Activated T-helper 17 cell treated with anti-CD3 and anti-CD28 coated beads, Interleukin-2, amount 50 U/mL, for 72 hours (primary cell): Measurements from ENCODE around the gene CISH. TPM values are rescaled to one million over a fixed set of nuclear protein-coding genes. Genes with fewer than 3 reads are reported as not detected.

Experiments
- ATAC-seq: fragments of 150-1000 bp; cut with Tn5 transposase; replicated peaks from 2 replicates; pipeline ENCODE4 v1.10.0; 2021; ENCODE audit warnings: mild to moderate bottlenecking, moderate library complexity
- H3K27ac Mint-ChIP-seq: one replicate; pipeline ENCODE4 v1.8.0; 2022; ENCODE audit warnings: mixed read lengths
- H3K27me3 Mint-ChIP-seq: one replicate; pipeline ENCODE4 v1.8.0; 2022; ENCODE audit warnings: mixed read lengths
- H3K36me3 Mint-ChIP-seq: one replicate; pipeline ENCODE4 v1.8.0; 2022; ENCODE audit warnings: low read depth, mild to moderate bottlenecking, mixed read lengths
- H3K4me1 Mint-ChIP-seq: one replicate; pipeline ENCODE4 v1.8.0; 2022; ENCODE audit warnings: mixed read lengths
- H3K4me3 Mint-ChIP-seq: one replicate; pipeline ENCODE4 v1.8.0; 2022; ENCODE audit warnings: mild to moderate bottlenecking, mixed read lengths
- H3K9me3 Mint-ChIP-seq: one replicate; pipeline ENCODE4 v1.8.0; 2022; ENCODE audit warnings: mixed read lengths
- total RNA-seq, 2 donors: library from RNA; stranded (reverse); gene quantifications; one replicate each; pipeline ENCODE4 v1.2.3, GENCODE V29; 2022

Gene CISH
- total RNA-seq, 2 donors from 2014 or later: 204 to 327 TPM

GRCh38 chr3:50627407-50628051 lies 16.0 kb upstream of the CISH start:
- Mint-ChIP-seq H3K27ac (peak overlapping the region; percentile 89), H3K27me3 (no peaks in the 10 kb centered on the region), H3K36me3 (peaks cover 91% of the 10 kb centered on the region), H3K4me1 (peaks cover 64% of the 10 kb centered on the region), H3K9me3 (no peaks in the 10 kb centered on the region), H3K4me3 (peak overlapping the region; percentile 68)
- peak; percentile 55 for ATAC-seq

GRCh38 chr3:50626401-50626800 lies 14.8 kb upstream of the CISH start:
- Mint-ChIP-seq H3K9me3 (no peaks in the 10 kb centered on the region), H3K27me3 (no peaks in the 10 kb centered on the region), H3K27ac (peak overlapping the region; percentile 87), H3K36me3 (peaks cover 92% of the 10 kb centered on the region), H3K4me1 (peaks cover 59% of the 10 kb centered on the region), H3K4me3 (peak overlapping the region; percentile 19)
- no peak for ATAC-seq

DNA sequence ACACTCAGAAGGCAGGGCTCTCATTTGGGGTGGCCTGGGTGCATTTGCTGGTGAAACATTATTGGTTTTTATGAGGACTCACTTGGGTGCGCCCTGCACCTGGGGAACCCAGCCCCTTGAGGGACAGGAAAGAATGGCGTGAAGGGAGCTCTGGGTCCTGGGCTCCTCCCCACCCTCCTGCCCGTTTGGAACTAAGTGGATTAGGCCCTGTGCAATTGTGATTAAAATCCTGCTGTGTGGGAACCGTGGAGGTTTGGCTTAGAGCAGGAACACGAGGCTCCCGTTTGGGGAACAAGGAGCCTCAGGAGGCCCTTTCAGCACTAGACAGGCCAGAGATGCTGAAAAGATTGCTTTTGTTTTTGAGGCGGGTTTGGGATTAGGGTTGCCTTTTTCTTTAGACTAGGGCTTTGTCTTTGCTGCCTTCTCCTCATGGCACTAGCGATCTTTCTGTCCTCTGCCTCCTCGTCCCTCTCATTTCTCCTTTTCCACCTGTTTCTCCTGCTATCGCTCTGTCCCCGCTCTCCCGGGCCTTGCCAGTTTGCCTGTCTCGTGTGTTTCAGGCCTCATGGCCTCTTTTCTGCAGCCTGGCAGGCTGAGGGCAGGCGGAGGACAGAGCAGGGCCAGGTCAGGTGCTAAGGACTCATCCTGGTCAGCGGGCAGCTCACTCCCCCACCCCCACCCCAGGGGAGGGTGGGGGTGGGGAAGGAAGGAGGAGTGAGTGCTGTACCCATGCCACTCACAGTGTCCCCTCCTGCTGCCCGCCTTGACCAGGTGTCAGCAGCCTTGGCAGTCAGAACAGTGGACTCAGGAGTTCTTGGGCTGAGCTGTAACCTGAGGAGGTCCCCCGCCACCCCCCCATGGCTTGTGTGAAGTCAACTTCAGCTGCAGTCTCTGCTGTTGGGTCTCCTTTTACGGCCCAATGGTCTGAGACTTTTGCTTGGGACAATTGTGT lies 13.9 kb upstream of the CISH start:
- H3K27ac Mint-ChIP-seq: peak overlapping the region; percentile 87
- no peaks in the 10 kb centered on the region for H3K9me3 Mint-ChIP-seq
- H3K27me3 Mint-ChIP-seq: no peaks in the 10 kb centered on the region
- H3K36me3 Mint-ChIP-seq: peaks cover 92% of the 10 kb centered on the region
- peak overlapping the region; percentile 79 for H3K4me3 Mint-ChIP-seq
- peaks cover 56% of the 10 kb centered on the region for H3K4me1 Mint-ChIP-seq
- ATAC-seq: no peak

GRCh38 chr3:50624634-50625033 lies 13.1 kb upstream of the CISH start:
- Mint-ChIP-seq H3K36me3 (peaks cover 92% of the 10 kb centered on the region), H3K27ac (peak overlapping the region; percentile 87), H3K4me3 (peak overlapping the region; percentile 79), H3K4me1 (peaks cover 56% of the 10 kb centered on the region), H3K9me3 (no peaks in the 10 kb centered on the region), H3K27me3 (no peaks in the 10 kb centered on the region)
- no peak for ATAC-seq

GRCh38 chr3:50623840-50624474 lies 12.4 kb upstream of the CISH start:
- peaks cover 60% of the 10 kb centered on the region for H3K4me1 Mint-ChIP-seq
- no peaks in the 10 kb centered on the region for H3K9me3 Mint-ChIP-seq
- peaks cover 95% of the 10 kb centered on the region for H3K36me3 Mint-ChIP-seq
- H3K27ac Mint-ChIP-seq: peak overlapping the region; percentile 87
- peak; percentile 84 for ATAC-seq
- no peaks in the 10 kb centered on the region for H3K27me3 Mint-ChIP-seq
- H3K4me3 Mint-ChIP-seq: peak overlapping the region; percentile 79

DNA sequence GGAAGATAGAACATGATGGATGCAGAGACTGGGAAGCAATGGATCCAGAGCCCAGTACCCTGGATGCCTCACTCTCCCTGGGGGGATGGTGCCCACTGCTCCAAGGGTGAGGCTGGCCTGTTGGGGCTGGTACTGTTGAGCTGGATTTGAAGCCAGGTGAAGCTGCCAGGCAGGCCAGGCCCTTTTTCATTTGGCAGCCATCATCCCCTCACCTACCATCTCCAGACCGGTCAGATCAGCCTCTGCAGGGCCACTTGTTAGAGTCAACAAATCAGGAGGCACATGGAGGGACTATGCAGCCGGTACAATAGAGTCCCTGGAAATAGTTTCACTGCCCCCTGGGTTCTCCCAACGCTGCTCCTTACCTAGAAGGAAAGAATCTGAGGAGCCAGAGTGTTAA lies 11.3 kb upstream of the CISH start:
- Mint-ChIP-seq H3K27ac (peak overlapping the region; percentile 87), H3K4me1 (peaks cover 57% of the 10 kb centered on the region), H3K27me3 (no peaks in the 10 kb centered on the region), H3K36me3 (peaks cover 95% of the 10 kb centered on the region), H3K4me3 (peak overlapping the region; percentile 79), H3K9me3 (no peaks in the 10 kb centered on the region)
- ATAC-seq: no peak

GRCh38 chr3:50620820-50621219 lies 9.2 kb upstream of the CISH start:
- H3K27ac Mint-ChIP-seq: peak overlapping the region; percentile 93
- peaks cover 57% of the 10 kb centered on the region for H3K4me1 Mint-ChIP-seq
- no peak for ATAC-seq
- peak overlapping the region; percentile 97 for H3K4me3 Mint-ChIP-seq
- H3K36me3 Mint-ChIP-seq: peaks cover 89% of the 10 kb centered on the region
- no peaks in the 10 kb centered on the region for H3K9me3 Mint-ChIP-seq
- no peaks in the 10 kb centered on the region for H3K27me3 Mint-ChIP-seq

DNA sequence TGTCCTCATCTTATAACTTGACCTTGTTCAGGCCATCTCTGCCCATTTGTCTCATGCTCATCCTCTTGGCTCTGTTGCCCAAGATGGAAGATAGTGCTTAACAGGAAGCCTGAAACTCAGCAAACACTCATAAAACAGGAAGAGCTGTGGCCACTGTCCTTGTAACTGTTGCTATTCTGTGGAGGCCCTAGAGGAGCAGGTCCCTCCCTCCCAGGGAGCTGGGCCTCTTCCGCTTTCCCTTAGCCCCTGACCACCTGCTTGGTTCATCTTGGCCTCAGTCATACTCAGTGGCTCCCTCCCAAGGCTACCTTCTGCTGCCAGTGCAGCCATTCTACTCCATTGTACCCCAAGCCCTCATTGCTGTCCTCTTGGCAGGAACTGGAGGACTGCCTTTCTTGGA lies 8.8 kb upstream of the CISH start:
- H3K4me1 Mint-ChIP-seq: peaks cover 57% of the 10 kb centered on the region

DNA sequence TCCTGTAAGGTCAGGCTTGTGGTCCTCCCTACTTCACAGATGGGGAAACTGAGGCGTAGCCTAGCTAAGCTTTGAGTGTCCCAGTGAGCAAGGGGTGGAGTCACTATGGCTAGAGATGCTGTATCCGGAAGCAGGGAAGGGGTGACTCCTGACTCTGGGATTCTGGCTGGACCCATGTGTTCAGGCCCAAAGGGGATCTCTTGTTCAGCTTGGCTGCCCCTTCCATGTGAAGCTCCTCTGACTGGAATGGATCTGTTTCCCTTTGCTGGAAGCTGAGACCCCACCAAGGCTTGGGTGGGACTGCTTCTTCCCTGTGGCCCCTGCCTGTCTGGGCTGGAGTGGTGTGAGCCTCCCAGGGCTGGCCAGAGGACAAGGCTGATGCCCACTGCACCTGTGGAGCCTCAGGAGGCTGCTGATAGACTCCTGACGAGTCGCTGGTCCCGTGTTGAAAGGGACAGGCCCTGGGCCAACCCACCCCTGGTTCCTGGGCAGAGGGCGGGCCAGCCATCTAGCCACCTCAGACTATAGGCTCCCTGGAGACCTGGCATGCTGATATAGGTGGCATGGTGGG lies 6.4 kb upstream of the CISH start:
- peaks cover 52% of the 10 kb centered on the region for H3K4me1 Mint-ChIP-seq
- H3K27me3 Mint-ChIP-seq: no peaks in the 10 kb centered on the region
- H3K4me3 Mint-ChIP-seq: peak overlapping the region; percentile 97
- peak overlapping the region; percentile 93 for H3K27ac Mint-ChIP-seq
- no peaks in the 10 kb centered on the region for H3K9me3 Mint-ChIP-seq
- ATAC-seq: no peak
- H3K36me3 Mint-ChIP-seq: peaks cover 81% of the 10 kb centered on the region

More for the DNA sequence above, 8.8 kb upstream of the CISH start:
- H3K27ac Mint-ChIP-seq: peak overlapping the region; percentile 93
- no peaks in the 10 kb centered on the region for H3K27me3 Mint-ChIP-seq
- H3K36me3 Mint-ChIP-seq: peaks cover 87% of the 10 kb centered on the region
- H3K9me3 Mint-ChIP-seq: no peaks in the 10 kb centered on the region
- H3K4me3 Mint-ChIP-seq: peak overlapping the region; percentile 97
- no peak for ATAC-seq

DNA sequence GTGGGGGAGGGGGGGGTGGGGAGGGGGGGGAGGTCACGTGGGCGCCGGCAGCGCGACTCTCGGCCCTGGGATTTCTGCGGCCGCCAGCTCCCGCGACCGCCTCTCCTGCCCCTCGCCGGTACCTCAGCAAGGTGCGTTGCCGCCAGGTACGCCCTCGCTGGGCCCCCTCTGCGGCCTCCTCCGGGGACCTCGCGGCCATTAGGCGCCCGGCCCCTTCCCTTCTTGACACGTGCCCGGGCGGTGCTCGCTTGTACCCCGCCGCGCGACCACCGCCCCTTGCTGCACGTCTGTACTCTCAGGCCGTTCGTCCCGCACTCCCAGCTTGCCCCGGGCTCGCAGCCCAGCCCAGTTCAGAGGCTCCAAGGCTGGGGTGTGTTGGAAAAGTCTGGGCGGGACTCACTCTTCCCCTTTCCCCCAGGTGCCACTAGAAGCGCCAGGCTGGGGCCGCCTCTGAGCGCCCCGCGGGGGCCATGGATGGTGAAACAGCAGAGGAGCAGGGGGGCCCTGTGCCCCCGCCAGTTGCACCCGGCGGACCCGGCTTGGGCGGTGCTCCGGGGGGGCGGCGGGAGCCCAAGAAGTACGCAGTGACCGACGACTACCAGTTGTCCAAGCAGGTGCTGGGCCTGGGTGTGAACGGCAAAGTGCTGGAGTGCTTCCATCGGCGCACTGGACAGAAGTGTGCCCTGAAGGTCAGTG lies 5.7 kb upstream of the CISH start, which contains the start of gene MAPKAPK3:
MAPKAPK3 (plus strand) TSS at position 56 of the 696 bp plus-strand sequence; CDS start at position 471, 415 bp downstream.
- no peaks in the 10 kb centered on the region for H3K27me3 Mint-ChIP-seq
- H3K4me1 Mint-ChIP-seq: peaks cover 45% of the 10 kb centered on the region
- ATAC-seq: no peak
- H3K27ac Mint-ChIP-seq: peak within 1 kb of the TSS; percentile 93
- no peaks in the 10 kb centered on the region for H3K9me3 Mint-ChIP-seq
- H3K4me3 Mint-ChIP-seq: peak within 1 kb of the TSS; percentile 97
- peaks cover 81% of the 10 kb centered on the region for H3K36me3 Mint-ChIP-seq

GRCh38 chr3:50616770-50617095 lies 5.2 kb upstream of the CISH start:
- peaks cover 81% of the 10 kb centered on the region for H3K36me3 Mint-ChIP-seq
- H3K9me3 Mint-ChIP-seq: no peaks in the 10 kb centered on the region
- H3K4me1 Mint-ChIP-seq: peaks cover 43% of the 10 kb centered on the region
- peak overlapping the region; percentile 97 for H3K4me3 Mint-ChIP-seq
- no peaks in the 10 kb centered on the region for H3K27me3 Mint-ChIP-seq
- ATAC-seq: peak; percentile 48
- H3K27ac Mint-ChIP-seq: peak overlapping the region; percentile 92

DNA sequence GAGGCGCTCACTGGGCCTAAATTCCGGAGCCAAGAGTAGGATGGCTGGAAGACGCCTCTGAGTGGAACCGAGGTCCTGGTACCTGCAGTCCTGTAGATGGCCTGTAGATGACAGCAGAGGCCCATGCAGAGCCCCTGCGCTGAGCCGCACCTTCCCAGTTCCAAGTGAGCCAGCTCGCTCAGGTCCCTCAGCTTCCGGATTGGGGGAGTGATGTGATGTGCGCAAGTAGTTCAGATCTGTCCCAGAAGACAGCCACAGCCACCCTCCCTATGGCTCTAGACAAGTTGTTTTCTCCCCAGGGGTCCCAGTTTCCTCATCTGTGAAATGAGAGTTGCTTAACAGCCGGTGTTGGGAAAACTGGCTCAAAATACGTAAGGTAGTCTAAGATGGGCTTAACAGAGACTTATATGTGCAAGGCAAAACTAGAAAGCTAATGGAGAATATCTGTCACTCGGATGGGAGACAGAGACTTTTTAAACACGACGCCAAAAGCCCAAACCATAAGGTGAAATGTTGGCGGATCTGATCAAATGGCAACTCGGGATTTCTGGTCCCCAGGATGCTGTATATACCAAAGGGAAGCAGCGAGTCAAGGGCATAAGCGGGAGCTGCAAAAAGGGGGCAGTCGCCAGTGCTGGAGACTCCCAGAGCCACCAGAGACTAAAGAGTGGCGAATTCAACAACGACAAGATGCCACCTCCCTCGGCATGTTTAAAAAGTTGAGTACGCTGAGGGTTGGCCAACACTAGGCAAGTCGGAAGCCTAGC lies 4.6 kb upstream of the CISH start:
- peaks cover 82% of the 10 kb centered on the region for H3K36me3 Mint-ChIP-seq
- peaks cover 43% of the 10 kb centered on the region for H3K4me1 Mint-ChIP-seq
- ATAC-seq: peak; percentile 20

DNA sequence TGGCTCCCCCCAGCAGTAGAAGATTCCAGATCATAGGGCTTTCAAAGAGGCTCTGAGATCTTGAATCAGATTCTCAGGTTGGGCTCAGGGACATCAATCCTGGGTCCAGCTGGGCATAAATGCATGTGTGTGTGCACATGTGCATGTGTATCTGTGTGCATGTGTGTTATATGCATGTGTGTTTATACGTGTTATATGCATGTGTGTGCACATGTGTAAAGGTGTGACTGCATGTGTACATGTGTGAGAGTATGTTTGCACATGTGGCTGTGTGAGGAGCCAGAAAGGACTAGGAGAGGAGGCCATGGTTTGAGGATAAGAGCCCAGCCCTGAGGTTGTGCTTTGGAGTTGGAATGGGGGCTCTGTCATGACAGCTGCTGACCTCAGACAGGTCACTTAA lies 3.6 kb upstream of the CISH start:
- H3K4me1 Mint-ChIP-seq: peaks cover 35% of the 10 kb centered on the region
- no peaks in the 10 kb centered on the region for H3K27me3 Mint-ChIP-seq
- peak overlapping the region; percentile 97 for H3K4me3 Mint-ChIP-seq
- H3K27ac Mint-ChIP-seq: no peak overlapping the region
- H3K9me3 Mint-ChIP-seq: no peaks in the 10 kb centered on the region
- H3K36me3 Mint-ChIP-seq: peaks cover 82% of the 10 kb centered on the region
- ATAC-seq: no peak

More for the DNA sequence above, 4.6 kb upstream of the CISH start:
- peak overlapping the region; percentile 92 for H3K27ac Mint-ChIP-seq
- H3K27me3 Mint-ChIP-seq: no peaks in the 10 kb centered on the region
- no peaks in the 10 kb centered on the region for H3K9me3 Mint-ChIP-seq
- peak overlapping the region; percentile 97 for H3K4me3 Mint-ChIP-seq
